SH-SY5Y (cell line): ENCODE data around the gene MDGA2.

Experiments
- GATA2 ChIP-seq: IDR thresholded peaks from 2 replicates; pipeline ENCODE4 v1.6.1; 2011; ENCODE audit warnings: mild to moderate bottlenecking, low read depth, low read length
- GATA3 ChIP-seq: IDR thresholded peaks from 2 replicates; pipeline ENCODE4 v1.6.1; 2011; ENCODE audit warnings: low read depth, mild to moderate bottlenecking, low read length, moderate library complexity

GRCh38 chr14:47167402-47167801 is 508.0 kb downstream of the MDGA2 start:
- no peak for TF ChIP-seq GATA2
- TF ChIP-seq GATA3: no peak
